ENCODE measurements around the gene AKR1C1.

DNA sequence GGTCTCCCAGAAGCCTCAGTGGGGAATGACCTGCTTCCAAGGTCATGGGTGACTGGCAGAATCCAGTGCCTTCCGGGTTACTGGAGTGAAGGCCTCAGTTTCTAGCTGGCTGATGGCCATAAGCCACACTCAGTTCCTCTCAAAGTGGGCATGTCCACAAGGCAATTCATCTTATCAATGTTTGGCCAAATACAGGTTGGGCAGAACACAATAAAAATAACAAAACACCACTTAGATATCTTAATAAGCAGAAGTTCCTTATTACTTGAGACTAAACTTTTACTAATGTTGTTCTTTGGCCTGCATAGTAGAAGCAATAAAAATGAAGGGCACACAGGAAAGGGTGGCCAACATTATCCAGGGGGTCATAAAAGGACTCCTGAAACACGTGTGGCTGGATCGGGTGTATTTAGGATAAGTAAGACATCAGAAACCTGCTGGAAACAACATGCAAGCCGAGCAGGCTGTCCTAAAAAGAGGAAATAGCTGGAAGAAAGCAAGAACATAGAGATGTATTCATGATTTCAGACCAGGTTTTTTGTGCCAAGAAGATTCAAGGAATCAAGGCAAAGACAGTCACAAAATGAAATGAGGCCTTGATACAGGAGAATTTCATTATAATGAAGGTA is 60.1 kb downstream of the AKR1C1 start:
- TF ChIP-seq, protein P1, sequence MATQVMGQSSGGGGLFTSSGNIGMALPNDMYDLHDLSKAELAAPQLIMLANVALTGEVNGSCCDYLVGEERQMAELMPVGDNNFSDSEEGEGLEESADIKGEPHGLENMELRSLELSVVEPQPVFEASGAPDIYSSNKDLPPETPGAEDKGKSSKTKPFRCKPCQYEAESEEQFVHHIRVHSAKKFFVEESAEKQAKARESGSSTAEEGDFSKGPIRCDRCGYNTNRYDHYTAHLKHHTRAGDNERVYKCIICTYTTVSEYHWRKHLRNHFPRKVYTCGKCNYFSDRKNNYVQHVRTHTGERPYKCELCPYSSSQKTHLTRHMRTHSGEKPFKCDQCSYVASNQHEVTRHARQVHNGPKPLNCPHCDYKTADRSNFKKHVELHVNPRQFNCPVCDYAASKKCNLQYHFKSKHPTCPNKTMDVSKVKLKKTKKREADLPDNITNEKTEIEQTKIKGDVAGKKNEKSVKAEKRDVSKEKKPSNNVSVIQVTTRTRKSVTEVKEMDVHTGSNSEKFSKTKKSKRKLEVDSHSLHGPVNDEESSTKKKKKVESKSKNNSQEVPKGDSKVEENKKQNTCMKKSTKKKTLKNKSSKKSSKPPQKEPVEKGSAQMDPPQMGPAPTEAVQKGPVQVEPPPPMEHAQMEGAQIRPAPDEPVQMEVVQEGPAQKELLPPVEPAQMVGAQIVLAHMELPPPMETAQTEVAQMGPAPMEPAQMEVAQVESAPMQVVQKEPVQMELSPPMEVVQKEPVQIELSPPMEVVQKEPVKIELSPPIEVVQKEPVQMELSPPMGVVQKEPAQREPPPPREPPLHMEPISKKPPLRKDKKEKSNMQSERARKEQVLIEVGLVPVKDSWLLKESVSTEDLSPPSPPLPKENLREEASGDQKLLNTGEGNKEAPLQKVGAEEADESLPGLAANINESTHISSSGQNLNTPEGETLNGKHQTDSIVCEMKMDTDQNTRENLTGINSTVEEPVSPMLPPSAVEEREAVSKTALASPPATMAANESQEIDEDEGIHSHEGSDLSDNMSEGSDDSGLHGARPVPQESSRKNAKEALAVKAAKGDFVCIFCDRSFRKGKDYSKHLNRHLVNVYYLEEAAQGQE (IDR thresholded peaks at IDR 0.05; ENCODE audit: insufficient read depth in 1 of 2, low read depth in 2 of 2, low read length in 1 of 2), result no peak
- TF ChIP-seq, protein P2, sequence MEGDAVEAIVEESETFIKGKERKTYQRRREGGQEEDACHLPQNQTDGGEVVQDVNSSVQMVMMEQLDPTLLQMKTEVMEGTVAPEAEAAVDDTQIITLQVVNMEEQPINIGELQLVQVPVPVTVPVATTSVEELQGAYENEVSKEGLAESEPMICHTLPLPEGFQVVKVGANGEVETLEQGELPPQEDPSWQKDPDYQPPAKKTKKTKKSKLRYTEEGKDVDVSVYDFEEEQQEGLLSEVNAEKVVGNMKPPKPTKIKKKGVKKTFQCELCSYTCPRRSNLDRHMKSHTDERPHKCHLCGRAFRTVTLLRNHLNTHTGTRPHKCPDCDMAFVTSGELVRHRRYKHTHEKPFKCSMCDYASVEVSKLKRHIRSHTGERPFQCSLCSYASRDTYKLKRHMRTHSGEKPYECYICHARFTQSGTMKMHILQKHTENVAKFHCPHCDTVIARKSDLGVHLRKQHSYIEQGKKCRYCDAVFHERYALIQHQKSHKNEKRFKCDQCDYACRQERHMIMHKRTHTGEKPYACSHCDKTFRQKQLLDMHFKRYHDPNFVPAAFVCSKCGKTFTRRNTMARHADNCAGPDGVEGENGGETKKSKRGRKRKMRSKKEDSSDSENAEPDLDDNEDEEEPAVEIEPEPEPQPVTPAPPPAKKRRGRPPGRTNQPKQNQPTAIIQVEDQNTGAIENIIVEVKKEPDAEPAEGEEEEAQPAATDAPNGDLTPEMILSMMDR (IDR thresholded peaks at IDR 0.05), result no peak

Measured in Panc1 (cell line).